Astrocyte of the cerebellum (primary cell): ENCODE results near the gene RALA.

ENCODE experiments used
- DNase-seq: peaks from one replicate; pipeline ENCODE4 v3.0.0-alpha.2; 2011; ENCODE audit warnings: low read depth
- H3K4me3 ChIP-seq: 2 replicates; pipeline ENCODE4 v1.5.1; 2011; ENCODE audit warnings: mild to moderate bottlenecking, low read depth, low read length, moderate library complexity
- in situ Hi-C: cut with HindIII; loops from 2 replicates; pipeline ENCODE4 v1.10.0; 2017; ENCODE audit warnings: low sequenced_read_pairs
- TF ChIP-seq, protein P1 (sequence below): IDR thresholded peaks from 2 replicates; pipeline ENCODE4 v1.5.1; 2012; ENCODE audit warnings: low read length, low read depth, moderate library complexity, mild to moderate bottlenecking; ENCODE audit errors: missing control alignments

The RALA gene

DNA sequence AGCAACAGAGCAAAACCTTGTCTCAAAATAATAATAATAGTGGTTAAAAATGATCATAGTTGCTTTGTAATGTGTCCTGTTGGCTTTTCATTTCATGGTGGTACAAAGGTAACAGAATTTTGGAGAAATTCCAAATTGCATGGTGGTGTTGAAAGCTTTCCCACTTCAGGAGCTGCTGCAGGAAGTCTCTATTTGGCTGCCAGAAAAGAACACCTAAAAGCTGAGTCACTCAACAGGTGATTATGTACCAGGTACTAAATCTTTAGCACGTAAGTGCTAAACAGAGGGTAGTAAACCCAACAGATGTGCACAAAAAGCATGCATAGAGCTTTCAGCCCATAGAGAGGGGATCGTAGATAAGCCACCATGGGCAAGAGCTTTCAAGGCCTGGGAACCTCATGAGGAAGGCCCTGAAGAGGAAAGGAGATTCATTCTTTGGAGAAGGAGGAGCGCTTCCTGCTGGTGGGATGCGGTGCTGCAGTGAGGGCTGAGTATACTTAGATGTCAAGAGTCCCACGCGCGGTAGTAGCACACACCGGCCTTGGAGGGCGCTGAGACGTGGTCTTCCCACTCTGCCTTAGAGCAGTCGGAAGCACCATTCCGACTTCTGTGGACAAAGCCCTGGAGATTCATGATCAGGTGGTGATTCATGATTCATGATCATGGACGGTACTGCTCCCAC, 118.7 kb downstream of the RALA start:
- no peak for DNase-seq

DNA sequence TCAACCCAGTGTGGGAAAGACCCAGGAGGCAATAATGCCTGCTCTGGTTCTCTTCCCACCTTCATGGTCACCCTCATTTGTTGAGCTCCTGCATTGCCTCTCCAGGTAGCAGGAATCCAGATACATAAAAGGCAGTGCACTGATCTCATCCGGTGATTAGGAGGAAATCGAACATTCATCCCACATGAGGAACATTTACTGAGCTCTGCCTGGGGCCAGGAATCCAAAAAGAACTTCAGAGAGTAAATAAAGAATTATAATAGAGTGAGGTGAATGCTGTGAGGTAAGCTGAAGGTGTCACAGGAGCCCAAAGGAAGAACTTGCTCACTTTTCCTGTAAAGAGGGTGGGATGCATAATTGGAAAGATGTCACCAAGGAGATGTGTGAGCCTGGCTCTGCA, 121.2 kb downstream of the RALA start:
- H3K4me3 ChIP-seq, result no peak overlapping the region
- in situ Hi-C loops, result loop anchor here (10.0 kb wide), 1 partner anchor 160 kb away; no protein-coding TSS in a partner anchor
- TF ChIP-seq, protein P1, sequence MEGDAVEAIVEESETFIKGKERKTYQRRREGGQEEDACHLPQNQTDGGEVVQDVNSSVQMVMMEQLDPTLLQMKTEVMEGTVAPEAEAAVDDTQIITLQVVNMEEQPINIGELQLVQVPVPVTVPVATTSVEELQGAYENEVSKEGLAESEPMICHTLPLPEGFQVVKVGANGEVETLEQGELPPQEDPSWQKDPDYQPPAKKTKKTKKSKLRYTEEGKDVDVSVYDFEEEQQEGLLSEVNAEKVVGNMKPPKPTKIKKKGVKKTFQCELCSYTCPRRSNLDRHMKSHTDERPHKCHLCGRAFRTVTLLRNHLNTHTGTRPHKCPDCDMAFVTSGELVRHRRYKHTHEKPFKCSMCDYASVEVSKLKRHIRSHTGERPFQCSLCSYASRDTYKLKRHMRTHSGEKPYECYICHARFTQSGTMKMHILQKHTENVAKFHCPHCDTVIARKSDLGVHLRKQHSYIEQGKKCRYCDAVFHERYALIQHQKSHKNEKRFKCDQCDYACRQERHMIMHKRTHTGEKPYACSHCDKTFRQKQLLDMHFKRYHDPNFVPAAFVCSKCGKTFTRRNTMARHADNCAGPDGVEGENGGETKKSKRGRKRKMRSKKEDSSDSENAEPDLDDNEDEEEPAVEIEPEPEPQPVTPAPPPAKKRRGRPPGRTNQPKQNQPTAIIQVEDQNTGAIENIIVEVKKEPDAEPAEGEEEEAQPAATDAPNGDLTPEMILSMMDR, result no peak
- no peak for DNase-seq

More for the DNA sequence above, 118.7 kb downstream of the RALA start:
- no peak overlapping the region for H3K4me3 ChIP-seq
- TF ChIP-seq, protein P1, result peak; percentile 22
- in situ Hi-C loops, result loop anchor here (10.0 kb wide), 1 partner anchor 157 kb away; no protein-coding TSS in a partner anchor

DNA sequence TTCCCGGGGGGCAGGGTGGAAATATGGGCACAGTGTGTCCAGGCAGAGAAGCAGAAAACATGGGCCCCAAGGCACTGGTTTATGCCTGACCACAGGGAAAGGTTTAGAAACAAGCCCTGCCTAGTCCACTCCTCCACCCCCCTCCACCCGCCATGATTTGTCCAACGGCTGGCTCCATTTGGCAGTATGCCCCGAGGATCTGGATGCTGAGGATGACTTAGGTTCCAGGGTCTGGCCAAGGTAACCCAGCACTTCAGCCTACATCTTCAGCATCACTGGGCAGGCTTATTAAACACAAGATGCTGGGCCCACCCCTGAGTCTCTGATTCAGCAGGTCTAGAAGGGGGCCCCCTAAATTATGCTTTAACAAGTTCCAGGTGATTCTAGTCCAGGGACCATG, 121.9 kb downstream of the RALA start:
- in situ Hi-C loops, result loop anchor here (10.0 kb wide), 1 partner anchor 161 kb away; no protein-coding TSS in a partner anchor
- H3K4me3 ChIP-seq, result no peak overlapping the region
- TF ChIP-seq, protein P1, result no peak
- DNase-seq, result no peak

DNA sequence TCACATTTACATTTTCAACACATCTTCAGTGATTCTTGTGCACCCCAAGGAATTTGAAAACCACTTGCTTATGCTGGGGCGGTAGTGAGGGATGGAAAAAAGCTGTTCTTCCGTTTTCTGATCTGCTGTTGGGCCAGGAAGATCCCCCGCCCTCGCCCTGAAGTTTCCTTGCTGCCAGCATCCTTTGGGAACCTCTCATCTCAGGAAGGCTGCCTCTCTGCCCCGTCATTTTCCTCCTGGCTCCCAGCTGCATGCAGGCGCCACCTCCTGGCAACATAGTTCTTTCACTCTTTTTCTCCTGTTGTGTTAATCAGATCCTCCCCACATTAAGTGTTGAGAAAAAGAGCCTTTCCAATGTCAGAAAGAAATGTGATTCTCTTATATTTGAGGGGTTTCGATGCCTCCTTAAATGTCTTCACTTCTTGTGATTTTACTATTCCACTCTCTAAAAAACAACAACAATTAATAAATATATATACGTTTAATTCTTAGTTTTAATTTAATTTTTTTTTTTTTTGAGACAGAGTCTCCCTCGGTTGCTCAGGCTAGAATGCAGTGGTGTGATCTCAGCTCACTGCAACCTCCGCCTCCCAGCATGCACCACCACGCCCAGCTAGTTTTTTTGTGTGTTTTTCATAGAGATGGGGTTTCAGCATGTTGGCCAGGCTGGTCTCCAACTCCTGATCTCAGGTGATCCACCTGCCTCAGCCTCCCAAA, 122.9 kb downstream of the RALA start:
- in situ Hi-C loops, result loop anchor here (10.0 kb wide), 1 partner anchor 161 kb away; no protein-coding TSS in a partner anchor

DNA sequence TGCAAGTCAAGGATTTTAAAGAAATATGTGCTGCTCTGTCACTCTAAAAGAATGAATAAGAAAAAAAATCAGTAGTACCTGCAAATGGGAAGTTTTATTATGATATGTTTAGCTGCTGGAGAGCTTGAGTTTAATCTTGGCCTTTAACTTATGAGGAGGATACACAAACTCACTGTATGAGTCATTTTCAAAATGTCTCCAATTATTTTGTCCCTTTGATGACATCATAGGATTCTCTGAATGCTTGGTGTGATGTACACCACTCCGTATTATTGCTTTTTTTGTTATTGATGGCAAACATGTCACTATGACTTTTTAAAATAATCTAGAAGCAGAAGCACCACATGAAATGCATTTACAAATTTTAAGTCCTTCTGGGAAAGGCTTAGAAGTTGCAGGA, 125.8 kb downstream of the RALA start:
- in situ Hi-C loops, result loop anchor here (10.0 kb wide), 1 partner anchor 164 kb away; no protein-coding TSS in a partner anchor
- peak; percentile 16 for DNase-seq
- no peak overlapping the region for H3K4me3 ChIP-seq
- TF ChIP-seq, protein P1, result no peak

More for the DNA sequence above, 122.9 kb downstream of the RALA start:
- DNase-seq, result peak; percentile 70
- TF ChIP-seq, protein P1, result peak; percentile 78
- no peak overlapping the region for H3K4me3 ChIP-seq

DNA sequence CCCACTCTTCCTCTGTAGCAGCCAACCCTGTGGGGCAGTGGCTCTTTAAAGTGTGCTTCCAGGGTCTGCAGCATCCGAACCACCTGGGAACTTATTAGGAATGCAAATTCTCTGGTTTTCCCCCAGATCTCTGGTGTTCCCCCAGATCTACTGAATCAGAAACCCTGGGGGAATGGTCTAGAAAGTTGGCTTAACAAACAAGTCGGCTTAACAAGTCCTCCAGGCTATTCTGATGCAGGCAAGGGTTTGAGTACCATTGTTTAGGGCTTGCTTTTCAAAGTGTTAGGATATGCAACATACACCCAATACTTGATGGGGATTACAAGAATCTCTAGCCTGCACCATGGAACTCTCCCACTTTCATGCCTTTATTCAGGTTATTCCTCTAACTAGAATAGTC, 126.3 kb downstream of the RALA start:
- TF ChIP-seq, protein P1, result no peak
- DNase-seq, result no peak
- H3K4me3 ChIP-seq, result no peak overlapping the region
- in situ Hi-C loops, result loop anchor here (10.0 kb wide), 1 partner anchor 165 kb away; no protein-coding TSS in a partner anchor
